K562 (cell line): Measurements from ENCODE around the gene SACM1L. TPM values are rescaled to one million over a fixed set of nuclear protein-coding genes. Genes with fewer than 3 reads are reported as not detected.

ENCODE experiments used
- ATAC-seq: fragments of 200-7000 bp; cut with Tn5 transposase; 3 replicates; pipeline ENCODE4 v1.9.1; 2020; ENCODE audit warnings: moderate library complexity
- BruUV-seq: library from RNA; stranded (reverse); fragments of 400-500 nt; replicated peaks from 2 replicates; lab custom pipeline; 2021; lab: Mats Ljungman, UMichigan
- CTCF ChIA-PET: fragments of 300-600 bp; formaldehyde crosslinking; extraction: SDS; loops from one replicate; lab custom pipeline; 2021; ENCODE audit warnings: low intra/inter-chr PET ratio; lab: Yijun Ruan, JAX
- POLR2A ChIA-PET: fragments of 300-600, 350-650 bp; sonication (Branson Sonifier 250); formaldehyde crosslinking; extraction: SDS; loops from one replicate; lab custom pipeline; 2021; ENCODE audit warnings: antibody characterized with exemption, inconsistent platforms; lab: Yijun Ruan, JAX
- DNase-seq, 4 experiments: peaks; one replicate each; pipeline versions ENCODE4 v3.0.0 to v3.0.0-alpha.2; 2011 to 2018; ENCODE audit warnings: low spot score in 3 of 4, mixed read lengths in 3 of 4; ENCODE audit errors: extremely low read depth in 1 of 4
- FAIRE-seq: peaks from 2 replicates; lab custom pipeline; 2011; peaks lifted over from hg19 to GRCh38; lab: Jason Lieb, UNC
- H2AFZ ChIP-seq: 2 replicates; pipeline ENCODE4 v1.6.0; 2011; ENCODE audit warnings: low read depth, low read length, control low read depth, inconsistent platforms
- H3K27ac ChIP-seq: fragments of 200-600 bp; 3 replicates; pipeline ENCODE4 v1.8.0; 2011; ENCODE audit warnings: low read depth, mild to moderate bottlenecking, control low read depth, inconsistent platforms, low read length, moderate library complexity, mixed read lengths; ENCODE audit errors: extremely low read depth
- H3K27me3 ChIP-seq, 2 experiments: fragments of 300-600 bp in 1 of 2; 2 replicates in 1 of 2; 3 replicates in 1 of 2; pipeline versions ENCODE4 v1.6.0 to v1.8.0; 2011; ENCODE audit warnings: inconsistent platforms in 2 of 2, low read length in 2 of 2, mild to moderate bottlenecking in 1 of 2, mixed read lengths in 1 of 2, moderate library complexity in 1 of 2; ENCODE audit not compliant: control insufficient read depth in 2 of 2, insufficient read depth in 2 of 2
- H3K36me3 ChIP-seq: fragments of 300-600 bp; 3 replicates; pipeline ENCODE4 v1.8.0; 2011; ENCODE audit warnings: mild to moderate bottlenecking, low read length, inconsistent platforms; ENCODE audit not compliant: control insufficient read depth, insufficient read depth
- H3K4me1 ChIP-seq, 2 experiments: fragments of 200-600 bp in 1 of 2; replicated peaks in 1 of 2; 2 replicates in 1 of 2; 3 replicates in 1 of 2; pipeline versions ENCODE4 v1.5.1 to v1.8.0; 2011; ENCODE audit warnings: inconsistent platforms in 2 of 2, low read length in 2 of 2, mild to moderate bottlenecking in 1 of 2, mixed read lengths in 1 of 2, moderate library complexity in 1 of 2; ENCODE audit not compliant: control insufficient read depth in 2 of 2, insufficient read depth in 2 of 2
- H3K4me2 ChIP-seq: 2 replicates; pipeline ENCODE4 v1.6.1; 2011; ENCODE audit warnings: low read length, control low read depth, inconsistent platforms, mixed read lengths; ENCODE audit not compliant: insufficient read depth
- H3K4me3 ChIP-seq: fragments of 200-600 bp; sonication (generic), shearing (Covaris generic); 2 replicates; pipeline ENCODE4 v1.5.1; 2016; ENCODE audit warnings: control low read depth, inconsistent platforms
- H3K79me2 ChIP-seq: fragments of 200-600 bp; 3 replicates; pipeline ENCODE4 v1.8.0; 2011; ENCODE audit warnings: low read length, inconsistent platforms; ENCODE audit not compliant: control insufficient read depth, insufficient read depth
- H3K9ac ChIP-seq, 2 experiments: 2 replicates each; pipeline versions ENCODE4 v1.6.0 to v1.6.1; 2011; ENCODE audit warnings: low read depth in 2 of 2, low read length in 2 of 2, control low read depth in 1 of 2, inconsistent platforms in 1 of 2, mild to moderate bottlenecking in 1 of 2, mixed read lengths in 1 of 2; ENCODE audit not compliant: insufficient read depth in 1 of 2
- H3K9me1 ChIP-seq: one replicate; pipeline ENCODE4 v1.6.0; 2011; ENCODE audit warnings: inconsistent platforms, mild to moderate bottlenecking, low read length, moderate library complexity; ENCODE audit not compliant: control insufficient read depth, insufficient read depth
- H3K9me3 ChIP-seq: replicated peaks from 2 replicates; pipeline ENCODE4 v1.5.1; 2011; ENCODE audit warnings: low read depth, low read length, inconsistent platforms; ENCODE audit not compliant: control insufficient read depth, insufficient read depth
- H4K20me1 ChIP-seq: replicated peaks from 2 replicates; pipeline ENCODE4 v1.6.1; 2011; ENCODE audit warnings: low read length, inconsistent platforms, mixed read lengths; ENCODE audit not compliant: control insufficient read depth, insufficient read depth
- ARID4B ChIP-seq: sonication (generic); formaldehyde crosslinking; IDR thresholded peaks from 2 replicates; pipeline ENCODE4 v1.8.0; 2022; ENCODE audit warnings: mild to moderate bottlenecking, missing genetic modification reagents
- C11orf30 ChIP-seq: fragments of 450-650 bp; IDR thresholded peaks from 2 replicates; pipeline ENCODE4 v1.6.1; 2016; ENCODE audit warnings: low read depth, mild to moderate bottlenecking
- MNT ChIP-seq, 2 experiments: fragments of 450-650 bp; conservative IDR thresholded peaks; 2 replicates each; pipeline ENCODE4 v1.6.1; 2017; ENCODE audit warnings: mild to moderate bottlenecking in 2 of 2, moderate library complexity in 2 of 2
- NCOA2 ChIP-seq, 2 experiments: fragments of 450-650 bp; IDR thresholded peaks; 2 replicates each; pipeline ENCODE4 v1.6.1; 2018; ENCODE audit warnings: mild to moderate bottlenecking in 2 of 2, moderate library complexity in 1 of 2; ENCODE audit not compliant: partially characterized antibody in 2 of 2
- PCBP1 ChIP-seq: fragments of 200-400 bp; formaldehyde crosslinking; IDR thresholded peaks from 2 replicates; pipeline ENCODE4 v1.6.1; 2018; ENCODE audit warnings: mild to moderate bottlenecking, low read depth, low read length; ENCODE audit not compliant: poor library complexity, severe bottlenecking
- POLR2B ChIP-seq: fragments of 450-650 bp; IDR thresholded peaks from 2 replicates; pipeline ENCODE4 v1.6.1; 2018; ENCODE audit warnings: low read depth; ENCODE audit not compliant: partially characterized antibody
- SIX5 ChIP-seq, 2 experiments: IDR thresholded peaks; 2 replicates each; pipeline ENCODE4 v1.6.1; 2011; ENCODE audit warnings: low read length in 2 of 2, borderline replicate concordance in 1 of 2, low read depth in 1 of 2, mild to moderate bottlenecking in 1 of 2, moderate library complexity in 1 of 2; ENCODE audit not compliant: insufficient read depth in 1 of 2
- TCF7L2 ChIP-seq: fragments of 150-350 bp; IDR thresholded peaks from 2 replicates; pipeline ENCODE4 v1.6.1; 2016; ENCODE audit warnings: low read depth, mild to moderate bottlenecking, low read length, moderate library complexity
- THRA ChIP-seq: fragments of 450-650 bp; IDR thresholded peaks from 2 replicates; pipeline ENCODE4 v1.6.1; 2017; ENCODE audit warnings: mild to moderate bottlenecking, moderate library complexity
- ZNF197 ChIP-seq: fragments of 200-800 bp; sonication (Bioruptor generic); IDR thresholded peaks from 2 replicates; pipeline ENCODE4 v1.6.1; 2016; ENCODE audit warnings: low read depth, missing genetic modification characterization, missing compliant biosample characterization
- ZNF3 ChIP-seq: fragments of 250-450 bp; sonication (Bioruptor Pico); IDR thresholded peaks from 2 replicates; pipeline ENCODE4 v1.5.0; 2021; ENCODE audit warnings: mild to moderate bottlenecking, moderate library complexity
- WGBS: fragments of 100-300 bp; shearing (Covaris generic); methylation state at CpG from one replicate; pipeline ENCODE4 v1.1.6; 2016; ENCODE audit warnings: low coverage, mixed read lengths; ENCODE audit not compliant: insufficient coverage; ENCODE audit errors: missing lambda C conversion rate; 5-methylcytosine and 5-hydroxymethylcytosine counted together
- in situ Hi-C: fragments of 300-500 bp; cut with MboI; formaldehyde crosslinking; loops from 4 replicates; pipeline ENCODE4 v1.15.0; 2018; ENCODE audit warnings: inconsistent platforms, mixed read lengths
- intact Hi-C: fragments of 100-400 bp; cut with micrococcal nuclease; formaldehyde crosslinking; loops from 2 replicates; pipeline ENCODE4 v1.14.2; 2022
- polyA plus RNA-seq, 8 experiments: library from polyadenylated mRNA; depleted of rRNA in 4 of 8; stranded (reverse) in 5 of 8; unstranded in 3 of 8; fragments of >200 nt; fragmentation: Nextera tagmentation in 2 of 8; fragmentation: Illumina TruSeq in 1 of 8; extraction: Ambion mirVana in 2 of 8; extraction: Trizol in 1 of 8; gene quantifications; 2 replicates each; pipeline versions ENCODE4 v1.2.1 to v1.2.3, GENCODE V29; 2011 to 2014; ENCODE audit warnings: inconsistent platforms in 1 of 8, missing spikeins in 1 of 8
- total RNA-seq, 7 experiments: library from RNA; depleted of rRNA in 6 of 7; stranded (reverse); fragments of >200 nt in 6 of 7; fragmentation: Illumina TruSeq in 2 of 7; extraction: Trizol in 2 of 7; gene quantifications; 2 replicates each; pipeline versions ENCODE4 v1.2.1 to v1.2.3, GENCODE V29; 2011 to 2021; ENCODE audit warnings: low replicate concordance in 1 of 7

SACM1L gene
- total and polyA plus RNA-seq, 9 of the 15 experiments (the other 6 are each of a cell fraction or from before 2014, with no cell fraction given): 25.7 to 67.2 (median 40.3) TPM

- H3K36me3 ChIP-seq: no peaks in the 10 kb centered on the region
- H3K27me3 ChIP-seq: peaks cover 19 to 41% of the 10 kb centered on the region in 2 experiments
- H2AFZ ChIP-seq: no peak overlapping the region
- no peaks in the 10 kb centered on the region for H3K9me1 ChIP-seq
- POLR2A ChIA-PET: interaction anchor here (1.4 kb wide), 1 partner anchor 9 kb away, joined by 3 read pairs; no protein-coding TSS in a partner anchor
- no peaks in the 10 kb centered on the region; a peak in 1 of 5 replicates for H3K4me1 ChIP-seq
- CTCF ChIA-PET: no interaction called here
- H3K4me2 ChIP-seq: no peak overlapping the region
- H3K9ac ChIP-seq: no peak overlapping the region
- TF ChIP-seq PCBP1 (no peak), MNT (conservative IDR thresholded peaks at IDR 0.05) (no peak), ZNF3 (CRISPR knock-in tag) (no peak), C11orf30 (no peak), POLR2B (no peak), NCOA2 (IDR thresholded peaks at IDR 0.05; ENCODE audit: partially characterized antibody in 2 of 2) (no peak), ZNF197 (CRISPR knock-in tag) (no peak), SIX5 (IDR thresholded peaks at IDR 0.05; ENCODE audit: borderline replicate concordance in 1 of 2, insufficient read depth in 1 of 2, low read depth in 1 of 2, low read length in 2 of 2) (no peak), TCF7L2 (no peak), ARID4B (CRISPR knock-in tag) (no peak), THRA (no peak)
- TF ChIP-seq, all 486 proteins: peak for 0
- DNase-seq: no peak
- 3% methylated on average over 3 of the region's 3 CpGs for WGBS
- H3K9me3 ChIP-seq: no peaks in the 10 kb centered on the region
- no peaks in the 10 kb centered on the region for H4K20me1 ChIP-seq
- ATAC-seq: no peak
- BruUV-seq: no TSS peak
- FAIRE-seq: no peak
- intact Hi-C loops: no loop called here
- no peak overlapping the region for H3K27ac ChIP-seq
- H3K79me2 ChIP-seq: no peaks in the 10 kb centered on the region
- H3K4me3 ChIP-seq: no peak overlapping the region
- in situ Hi-C loops: loop anchor here (5.0 to 10.0 kb wide), 2 partner anchors 179 to 322 kb away; no protein-coding TSS in a partner anchor
Measured at GRCh38 chr3:45753095-45753494, 63.9 kb downstream of the SACM1L start.
